SU-DHL-6 (cell line): ENCODE results near the gene HOXB1.

Source experiments
- H2AFZ ChIP-seq: fragments of 200-600 bp; sonication (generic); 2 replicates; pipeline ENCODE4 v1.6.1; 2014; ENCODE audit warnings: low read depth, mild to moderate bottlenecking, moderate library complexity, mixed read lengths, antibody characterized with exemption, low read length; ENCODE audit not compliant: severe bottlenecking
- H3F3A ChIP-seq: fragments of 200-600 bp; shearing (Covaris generic); 2 replicates; pipeline ENCODE4 v1.6.0; 2016; ENCODE audit warnings: antibody characterized with exemption, mild to moderate bottlenecking; ENCODE audit not compliant: insufficient read depth
- H3K27ac ChIP-seq: fragments of 200-600 bp; sonication (generic); 2 replicates; pipeline ENCODE4 v1.5.1; 2016; ENCODE audit warnings: low read depth, mild to moderate bottlenecking, low read length, moderate library complexity, mixed read lengths
- H3K27me3 ChIP-seq: fragments of 200-600 bp; sonication (generic), shearing (Covaris generic); 2 replicates; pipeline ENCODE4 v1.6.0; 2014; ENCODE audit warnings: mild to moderate bottlenecking, low read length
- H3K36me3 ChIP-seq: fragments of 200-600 bp; sonication (generic); 2 replicates; pipeline ENCODE4 v1.6.1; 2014; ENCODE audit warnings: mild to moderate bottlenecking, low read length, mixed read lengths
- H3K4me2 ChIP-seq: fragments of 300-600, 200-600 bp; shearing (Covaris generic), sonication (generic); 2 replicates; pipeline ENCODE4 v1.6.0; 2014; ENCODE audit warnings: low read length, low read depth, mild to moderate bottlenecking; ENCODE audit not compliant: poor library complexity, severe bottlenecking
- H3K4me3 ChIP-seq: fragments of 200-600 bp; sonication (generic); 2 replicates; pipeline ENCODE4 v1.5.1; 2014; ENCODE audit warnings: antibody characterized with exemption, low read length, mild to moderate bottlenecking, mixed read lengths; ENCODE audit not compliant: insufficient read depth, poor library complexity, severe bottlenecking
- H3K79me2 ChIP-seq: fragments of 200-600 bp; sonication (generic); 2 replicates; pipeline ENCODE4 v1.6.1; 2014; ENCODE audit warnings: mild to moderate bottlenecking, low read length, moderate library complexity; ENCODE audit not compliant: insufficient read depth
- H3K9ac ChIP-seq: fragments of 200-600 bp; sonication (generic); 2 replicates; pipeline ENCODE4 v1.7.0; 2014; ENCODE audit warnings: mild to moderate bottlenecking, low read length
- H3K9me2 ChIP-seq: fragments of 200-600 bp; sonication (generic); replicated peaks from 2 replicates; pipeline ENCODE4 v1.6.1; 2014; ENCODE audit warnings: low read length; ENCODE audit not compliant: insufficient read depth
- H3K9me3 ChIP-seq: fragments of 200-600 bp; sonication (generic); 2 replicates; pipeline ENCODE4 v1.6.1; 2014; ENCODE audit warnings: low read length, mixed read lengths; ENCODE audit not compliant: insufficient read depth
- H4K20me1 ChIP-seq: fragments of 200-600 bp; sonication (generic); 2 replicates; pipeline ENCODE4 v1.6.1; 2014; ENCODE audit warnings: low read depth, mild to moderate bottlenecking, antibody characterized with exemption, low read length, moderate library complexity, mixed read lengths
- CTCF ChIP-seq: fragments of 200-600 bp; sonication (generic); IDR thresholded peaks from one replicate; pipeline ENCODE4 v1.5.1; 2017; ENCODE audit warnings: antibody characterized with exemption, mild to moderate bottlenecking, low read length, moderate library complexity; ENCODE audit not compliant: insufficient read depth, poor library complexity, severe bottlenecking
- EZH2phosphoT487 ChIP-seq: fragments of 200-600 bp; sonication (generic), shearing (Covaris generic); conservative IDR thresholded peaks from 2 replicates; pipeline ENCODE4 v1.6.1; 2018; ENCODE audit warnings: mild to moderate bottlenecking, antibody characterized with exemption, low read length, moderate library complexity, mixed read lengths

The HOXB1 gene

GRCh38 chr17:48564188-48565021, 33.6 kb upstream of the HOXB1 start:
- no peaks in the 10 kb centered on the region for H3K9me3 ChIP-seq
- no peaks in the 10 kb centered on the region for H3K27me3 ChIP-seq
- no peaks in the 10 kb centered on the region for H3K36me3 ChIP-seq
- no peaks in the 10 kb centered on the region for H3K9me2 ChIP-seq
- TF ChIP-seq CTCF (no peak), EZH2phosphoT487 (no peak)
- H3K79me2 ChIP-seq = no peaks in the 10 kb centered on the region
- no peak overlapping the region for H3K27ac ChIP-seq
- H4K20me1 ChIP-seq = no peaks in the 10 kb centered on the region
- H3K9ac ChIP-seq = no peak overlapping the region
- no peak overlapping the region for H2AFZ ChIP-seq
- H3F3A ChIP-seq = no peaks in the 10 kb centered on the region
- no peak overlapping the region for H3K4me3 ChIP-seq
- no peak overlapping the region for H3K4me2 ChIP-seq

GRCh38 chr17:48563867-48564187, 33.0 kb upstream of the HOXB1 start:
- TF ChIP-seq CTCF (no peak), EZH2phosphoT487 (no peak)
- Histone ChIP-seq H3K4me2 (no peak overlapping the region), H3K4me3 (no peak overlapping the region), H3K27ac (no peak overlapping the region), H3K9ac (no peak overlapping the region), H3K79me2 (no peaks in the 10 kb centered on the region), H3K9me3 (no peaks in the 10 kb centered on the region), H2AFZ (no peak overlapping the region), H3K27me3 (no peaks in the 10 kb centered on the region), H3F3A (no peaks in the 10 kb centered on the region), H4K20me1 (no peaks in the 10 kb centered on the region), H3K9me2 (no peaks in the 10 kb centered on the region), H3K36me3 (no peaks in the 10 kb centered on the region)

GRCh38 chr17:48563385-48563838, 32.6 kb upstream of the HOXB1 start:
- Histone ChIP-seq H3K4me3 (no peak overlapping the region), H3K9ac (no peak overlapping the region), H3F3A (no peaks in the 10 kb centered on the region), H2AFZ (no peak overlapping the region), H3K27ac (no peak overlapping the region), H3K27me3 (no peaks in the 10 kb centered on the region), H4K20me1 (no peaks in the 10 kb centered on the region), H3K9me2 (no peaks in the 10 kb centered on the region), H3K36me3 (no peaks in the 10 kb centered on the region), H3K9me3 (no peaks in the 10 kb centered on the region), H3K4me2 (no peak overlapping the region), H3K79me2 (no peaks in the 10 kb centered on the region)
- TF ChIP-seq EZH2phosphoT487 = no peak
- no peak for TF ChIP-seq CTCF
